GM12878 (cell line): Measurements from ENCODE around the gene CAPZB.

Experiments
- CHD2 ChIP-seq: IDR thresholded peaks from 2 replicates; pipeline ENCODE4 v1.6.1; 2011; ENCODE audit warnings: low read depth, low read length, improper control_type of control experiment, borderline replicate concordance
- CTCF ChIP-seq, 3 experiments: IDR thresholded peaks in 2 of 3; conservative IDR thresholded peaks in 1 of 3; 2 replicates each; pipeline ENCODE4 v1.5.1; 2011; ENCODE audit warnings: low read depth in 3 of 3, low read length in 3 of 3, mild to moderate bottlenecking in 3 of 3, control low read depth in 2 of 3, moderate library complexity in 2 of 3, inconsistent platforms in 1 of 3, mixed read lengths in 1 of 3; ENCODE audit not compliant: control insufficient read depth in 2 of 3, insufficient read depth in 1 of 3; ENCODE audit errors: extremely low read depth in 1 of 3
- EED ChIP-seq: sonication (generic); IDR thresholded peaks from 2 replicates; pipeline ENCODE4 v1.6.1; 2016; ENCODE audit warnings: antibody characterized with exemption, low read depth
- FOXM1 ChIP-seq: IDR thresholded peaks from 2 replicates; pipeline ENCODE4 v1.6.1; 2012; ENCODE audit warnings: low read depth, mild to moderate bottlenecking, inconsistent platforms, low read length, moderate library complexity
- HDGF ChIP-seq: fragments of 450-650 bp; IDR thresholded peaks from 2 replicates; pipeline ENCODE4 v1.6.1; 2016; ENCODE audit warnings: antibody characterized with exemption
- MLLT1 ChIP-seq: fragments of 450-650 bp; IDR thresholded peaks from 2 replicates; pipeline ENCODE4 v1.6.1; 2016; ENCODE audit warnings: mild to moderate bottlenecking
- NFYB ChIP-seq: IDR thresholded peaks from 2 replicates; pipeline ENCODE4 v1.6.1; 2011; ENCODE audit warnings: low read depth, mild to moderate bottlenecking, low read length, improper control_type of control experiment, moderate library complexity; ENCODE audit not compliant: insufficient read depth
- NR2C2 ChIP-seq: IDR thresholded peaks from 2 replicates; pipeline ENCODE4 v1.6.1; 2011; ENCODE audit warnings: borderline replicate concordance, low read depth; ENCODE audit not compliant: control insufficient read depth, insufficient read length
- PAX5 ChIP-seq: IDR thresholded peaks from 2 replicates; pipeline ENCODE4 v1.6.1; 2011; ENCODE audit warnings: low read depth, low read length, borderline replicate concordance
- POLR2A ChIP-seq: IDR thresholded peaks from 2 replicates; pipeline ENCODE4 v1.6.1; 2011; ENCODE audit warnings: low read depth, mild to moderate bottlenecking, low read length
- TCF12 ChIP-seq: IDR thresholded peaks from 2 replicates; pipeline ENCODE4 v1.6.1; 2011; ENCODE audit warnings: low read depth, mild to moderate bottlenecking, low read length
- ZBTB33 ChIP-seq: fragments of 450-650 bp; IDR thresholded peaks from 2 replicates; pipeline ENCODE4 v1.6.1; 2017; ENCODE audit warnings: mild to moderate bottlenecking
- ZZZ3 ChIP-seq: IDR thresholded peaks from 2 replicates; pipeline ENCODE4 v1.6.1; 2011; ENCODE audit warnings: low read depth; ENCODE audit not compliant: control insufficient read depth, insufficient read length

DNA sequence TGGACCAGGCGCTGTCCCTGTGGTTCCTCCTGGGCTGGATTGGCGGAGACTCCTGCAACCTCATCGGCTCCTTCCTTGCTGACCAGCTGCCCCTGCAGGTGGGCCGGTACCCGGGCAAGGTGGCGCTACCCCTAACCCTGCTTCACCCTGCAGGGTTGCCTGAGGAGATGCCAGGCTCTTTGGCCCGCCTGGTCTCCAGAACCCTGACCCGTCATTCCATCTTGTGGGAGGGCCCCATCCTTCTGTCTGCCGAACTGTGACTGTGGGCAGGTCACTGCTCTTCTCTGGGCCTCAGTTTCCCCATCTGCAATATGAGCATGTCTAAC lies 160.7 kb downstream of the CAPZB start:
- TF ChIP-seq PAX5: no peak
- TF ChIP-seq CTCF (IDR thresholded peaks at IDR 0.05 in 2 of 3, conservative IDR thresholded peaks at IDR 0.05 in 1 of 3; ENCODE audit: control insufficient read depth in 2 of 3, extremely low read depth in 1 of 3, insufficient read depth in 1 of 3, low read depth in 3 of 3, low read length in 3 of 3): no peak
- TF ChIP-seq CHD2: no peak
- TF ChIP-seq HDGF: no peak
- no peak for TF ChIP-seq FOXM1
- no peak for TF ChIP-seq NFYB
- TF ChIP-seq NR2C2: no peak
- no peak for TF ChIP-seq TCF12
- no peak for TF ChIP-seq MLLT1
- no peak for TF ChIP-seq EED
- no peak for TF ChIP-seq POLR2A
- TF ChIP-seq ZBTB33: no peak
- no peak for TF ChIP-seq ZZZ3
